ENCODE data around the gene IQSEC3. TPM values are rescaled to one million over a fixed set of nuclear protein-coding genes. Genes with fewer than 3 reads are reported as not detected.

IQSEC3 gene
- total and polyA plus RNA-seq, 10 of the 15 experiments (the other 5 are each of a cell fraction or from before 2014, with no cell fraction given): not detected

GRCh38 chr12:205026-205425 lies 138.5 kb downstream of the IQSEC3 start:
- SMC1A ChIA-PET (ENCODE audit: uncharacterized antibody, unreplicated experiment): no interaction called here
- no peak for TF ChIP-seq JUND (IDR thresholded peaks at IDR 0.05; ENCODE audit: low read depth, low read length)

GRCh38 chr12:206746-207440 lies 140.3 kb downstream of the IQSEC3 start:
- ChIA-PET CTCF (no interaction called here), POLR2A (no interaction called here), SMC1A (ENCODE audit: uncharacterized antibody, unreplicated experiment) (no interaction called here), RAD21 (ENCODE audit: unreplicated experiment) (no interaction called here)
- Histone ChIP-seq H3K9me3 (replicated peaks; ENCODE audit: control insufficient read depth, insufficient read depth, low read length) (no peaks in the 10 kb centered on the region), H3K9ac (ENCODE audit: control insufficient read depth, insufficient read depth, low read length) (no peak overlapping the region), H4K20me1 (ENCODE audit: control insufficient read depth, insufficient read depth) (no peaks in the 10 kb centered on the region), H3K4me3 (no peak overlapping the region), H2AFZ (ENCODE audit: control insufficient read depth, low read depth, low read length) (no peak overlapping the region), H3K4me2 (ENCODE audit: control insufficient read depth, insufficient read depth) (no peak overlapping the region), H3K79me2 (ENCODE audit: control insufficient read depth, insufficient read depth, low read length) (no peaks in the 10 kb centered on the region), H3K27ac (ENCODE audit: control insufficient read depth, insufficient read depth) (no peak overlapping the region), H3K4me1 (ENCODE audit: control insufficient read depth, insufficient read depth, low read length) (no peaks in the 10 kb centered on the region), H3K36me3 (ENCODE audit: control insufficient read depth in 2 of 2, insufficient read depth in 2 of 2, low read length in 1 of 2) (no peaks in the 10 kb centered on the region), H3K27me3 (replicated peaks in 1 of 2; ENCODE audit: control insufficient read depth in 2 of 2, insufficient read depth in 2 of 2, low read length in 1 of 2) (peaks cover 0 to 9% of the 10 kb centered on the region in 2 experiments; a peak in 2 of 4 replicates)
- BruUV-seq (replicated peaks): no TSS peak
- intact Hi-C loops (cut with micrococcal nuclease; ENCODE audit: unreplicated experiment) (no loop called here), in situ Hi-C loops (cut with MboI) (no loop called here)
- 42% methylated on average over 21 of the region's 21 CpGs for WGBS (ENCODE audit: insufficient coverage, insufficient replicate concordance, low lambda C conversion rate, missing lambda C conversion rate)
- DNase-seq (ENCODE audit: low read depth, low spot score) (no peak), FAIRE-seq (no peak), ATAC-seq (no peak)
- TF ChIP-seq GATAD2B (conservative IDR thresholded peaks at IDR 0.05; ENCODE audit: low read depth) (no peak), REST (IDR thresholded peaks at IDR 0.05; ENCODE audit: low read depth, low read length) (no peak), CBX5 (IDR thresholded peaks at IDR 0.05; ENCODE audit: low read depth) (no peak), TBL1XR1 (IDR thresholded peaks at IDR 0.05; ENCODE audit: low read depth, low read length) (no peak), SPI1 (IDR thresholded peaks at IDR 0.05; ENCODE audit: borderline replicate concordance, insufficient read depth, low read depth, low read length) (no peak), CEBPB (IDR thresholded peaks at IDR 0.05; ENCODE audit: borderline replicate concordance in 1 of 2, low read depth in 2 of 2, low read length in 2 of 2) (no peak), TARDBP (IDR thresholded peaks at IDR 0.05; ENCODE audit: borderline replicate concordance) (no peak), PRDM15 (CRISPR knock-in tag; IDR thresholded peaks at IDR 0.05) (no peak)

More at GRCh38 chr12:205026-205425, 138.5 kb downstream of the IQSEC3 start:
- no peak overlapping the region for H3K4me2 ChIP-seq (ENCODE audit: control insufficient read depth, insufficient read depth)
- no peak overlapping the region for H3K9ac ChIP-seq (ENCODE audit: control insufficient read depth, insufficient read depth, low read length)
- CTCF ChIA-PET: no interaction called here
- FAIRE-seq: no peak
- ATAC-seq: no peak
- 49% methylated on average over 4 of the region's 4 CpGs for WGBS (ENCODE audit: insufficient coverage, insufficient replicate concordance, low lambda C conversion rate, missing lambda C conversion rate)
- H3K79me2 ChIP-seq (ENCODE audit: control insufficient read depth, insufficient read depth, low read length): no peaks in the 10 kb centered on the region
- no peak overlapping the region for H2AFZ ChIP-seq (ENCODE audit: control insufficient read depth, low read depth, low read length)
- H3K9me3 ChIP-seq (replicated peaks; ENCODE audit: control insufficient read depth, insufficient read depth, low read length): no peaks in the 10 kb centered on the region
- H3K27me3 ChIP-seq (replicated peaks in 1 of 2; ENCODE audit: control insufficient read depth in 2 of 2, insufficient read depth in 2 of 2, low read length in 1 of 2): peaks cover 0 to 9% of the 10 kb centered on the region in 2 experiments; a peak in 2 of 4 replicates
- no peaks in the 10 kb centered on the region for H3K36me3 ChIP-seq (ENCODE audit: control insufficient read depth in 2 of 2, insufficient read depth in 2 of 2, low read length in 1 of 2)
- no peaks in the 10 kb centered on the region for H3K4me1 ChIP-seq (ENCODE audit: control insufficient read depth, insufficient read depth, low read length)
- H3K27ac ChIP-seq (ENCODE audit: control insufficient read depth, insufficient read depth): no peak overlapping the region
- in situ Hi-C loops (cut with MboI) (no loop called here), intact Hi-C loops (cut with micrococcal nuclease; ENCODE audit: unreplicated experiment) (no loop called here)
- no peaks in the 10 kb centered on the region for H4K20me1 ChIP-seq (ENCODE audit: control insufficient read depth, insufficient read depth)
- RAD21 ChIA-PET (ENCODE audit: unreplicated experiment): no interaction called here
- no peak for DNase-seq (ENCODE audit: low read depth, low spot score)
- no TSS peak for BruUV-seq (replicated peaks)
- H3K4me3 ChIP-seq: no peak overlapping the region
- POLR2A ChIA-PET: no interaction called here
